ENCODE data around the gene RXRA.
A peak's percentile ranks its signal among the peaks of the same experiment; 100 is the strongest.

Gene RXRA

GRCh38 chr9:134434894-134435506, 108.7 kb downstream of the RXRA start:
- DNase-seq (ENCODE audit: low read depth): peak; percentile 97

GRCh38 chr9:134435550-134436378, 109.5 kb downstream of the RXRA start:
- no peak for DNase-seq (ENCODE audit: low read depth)

- no peak for DNase-seq (ENCODE audit: low read depth)
Observed at GRCh38 chr9:134436379-134436762, 110.1 kb downstream of the RXRA start.

- no peak for DNase-seq (ENCODE audit: low read depth)
Observed at GRCh38 chr9:134436911-134437310, 110.7 kb downstream of the RXRA start.

- DNase-seq (ENCODE audit: low read depth): no peak
Observed at GRCh38 chr9:134437403-134438194, 111.3 kb downstream of the RXRA start.

- DNase-seq (ENCODE audit: low read depth): no peak
Observed at GRCh38 chr9:134438195-134438788, 112.0 kb downstream of the RXRA start.

GRCh38 chr9:134439368-134439784, 113.1 kb downstream of the RXRA start:
- DNase-seq (ENCODE audit: low read depth): no peak

GRCh38 chr9:134440636-134441226, 114.5 kb downstream of the RXRA start:
- DNase-seq (ENCODE audit: low read depth): no peak

- DNase-seq (ENCODE audit: low read depth): no peak
Observed at GRCh38 chr9:134441227-134442084, 115.2 kb downstream of the RXRA start.

GRCh38 chr9:134442085-134442474, 115.8 kb downstream of the RXRA start:
- DNase-seq (ENCODE audit: low read depth): peak; percentile 9

GRCh38 chr9:134442486-134443173, 116.4 kb downstream of the RXRA start:
- DNase-seq (ENCODE audit: low read depth): peak; percentile 9

- DNase-seq (ENCODE audit: low read depth): peak; percentile 85
Observed at GRCh38 chr9:134443174-134444037, 117.2 kb downstream of the RXRA start.

- no peak for DNase-seq (ENCODE audit: low read depth)
Observed at GRCh38 chr9:134444038-134444315, 117.7 kb downstream of the RXRA start.

GRCh38 chr9:134445000-134445399, 118.7 kb downstream of the RXRA start:
- DNase-seq (ENCODE audit: low read depth): peak; percentile 12

- DNase-seq (ENCODE audit: low read depth): peak; percentile 94
Observed at GRCh38 chr9:134449180-134449916, 123.1 kb downstream of the RXRA start.

GRCh38 chr9:134451700-134452458, 125.6 kb downstream of the RXRA start:
- no peak for DNase-seq (ENCODE audit: low read depth)

- no peak for DNase-seq (ENCODE audit: low read depth)
Observed at GRCh38 chr9:134452728-134453127, 126.5 kb downstream of the RXRA start.
